ENCODE measurements around the gene MYADML2.

MYADML2 gene

DNA sequence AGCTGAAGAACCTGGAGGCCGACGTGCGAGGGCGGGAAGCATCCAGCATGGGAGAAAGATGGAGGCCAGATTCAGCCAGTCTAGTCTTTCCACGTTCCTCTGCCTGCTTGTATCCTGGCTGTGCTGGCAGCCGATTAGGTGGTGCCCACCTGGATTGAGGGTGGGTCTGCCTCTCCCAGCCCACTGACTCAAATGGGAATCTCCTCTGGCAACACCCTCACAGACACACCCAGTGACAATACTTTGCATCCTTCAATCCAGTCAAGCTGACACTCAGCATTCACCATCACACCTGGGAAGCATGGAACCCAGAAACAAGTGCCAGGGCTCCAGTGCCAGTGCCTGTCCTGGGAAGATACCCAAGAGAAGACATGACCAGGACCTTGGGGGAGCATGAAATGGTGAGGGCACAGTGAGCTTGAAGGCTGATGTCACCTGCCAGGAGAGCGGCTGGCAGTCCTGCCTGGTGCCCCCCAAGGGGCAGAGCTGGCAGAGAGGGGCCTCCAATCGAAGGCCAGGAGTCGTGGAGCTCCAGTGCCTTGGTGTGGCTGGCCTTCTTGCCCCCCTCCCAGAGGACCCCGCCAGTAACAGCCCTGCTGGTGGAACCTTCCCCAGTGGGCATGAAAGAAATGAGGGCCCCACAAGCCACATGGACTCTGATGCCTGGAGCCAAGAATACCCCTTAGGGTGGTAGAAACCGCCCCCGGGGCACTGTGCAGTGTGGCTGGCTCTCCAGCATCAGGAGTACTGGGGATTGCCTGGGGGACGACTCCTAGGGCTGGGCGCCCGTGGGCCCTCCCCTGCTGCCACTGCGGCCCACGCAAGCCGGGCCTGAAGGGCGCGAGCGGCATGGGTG lies 45.6 kb downstream of the MYADML2 start:
- DNase-seq (ENCODE audit: low read depth in 2 of 2, low spot score in 1 of 2) = no peak

DNA sequence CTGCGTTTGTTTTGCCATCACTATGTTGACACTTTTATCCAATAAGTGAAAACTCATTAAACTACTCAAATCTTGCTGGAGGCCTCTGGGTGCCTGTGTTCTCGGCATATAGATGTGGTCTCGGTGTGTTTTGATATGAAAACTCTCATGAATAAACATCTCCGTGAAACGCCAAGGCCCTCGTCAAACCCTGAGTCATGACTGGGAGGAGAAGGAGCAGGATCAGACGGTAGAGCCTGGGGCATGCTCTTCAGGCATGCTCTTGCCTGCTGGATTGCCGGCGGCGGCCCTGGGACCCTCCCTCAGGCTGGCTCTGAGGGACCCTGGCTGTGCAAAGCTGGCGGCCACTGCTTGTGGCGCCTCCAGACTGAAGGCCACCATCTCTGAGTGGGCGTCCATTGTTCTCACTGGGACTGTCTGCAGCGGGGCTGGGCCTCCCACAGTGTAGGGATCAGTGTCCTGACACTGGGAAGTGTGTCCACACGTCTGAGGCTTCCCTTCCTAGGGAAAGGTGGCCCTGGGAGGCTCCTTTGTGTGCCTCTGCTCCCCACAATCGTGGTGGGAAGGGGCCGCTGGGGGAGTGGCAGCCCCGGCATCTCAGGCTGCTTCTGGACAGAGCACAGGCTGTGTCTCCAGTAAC lies 46.7 kb downstream of the MYADML2 start:
- DNase-seq (ENCODE audit: low read depth in 2 of 2, low spot score in 1 of 2) = no peak

DNA sequence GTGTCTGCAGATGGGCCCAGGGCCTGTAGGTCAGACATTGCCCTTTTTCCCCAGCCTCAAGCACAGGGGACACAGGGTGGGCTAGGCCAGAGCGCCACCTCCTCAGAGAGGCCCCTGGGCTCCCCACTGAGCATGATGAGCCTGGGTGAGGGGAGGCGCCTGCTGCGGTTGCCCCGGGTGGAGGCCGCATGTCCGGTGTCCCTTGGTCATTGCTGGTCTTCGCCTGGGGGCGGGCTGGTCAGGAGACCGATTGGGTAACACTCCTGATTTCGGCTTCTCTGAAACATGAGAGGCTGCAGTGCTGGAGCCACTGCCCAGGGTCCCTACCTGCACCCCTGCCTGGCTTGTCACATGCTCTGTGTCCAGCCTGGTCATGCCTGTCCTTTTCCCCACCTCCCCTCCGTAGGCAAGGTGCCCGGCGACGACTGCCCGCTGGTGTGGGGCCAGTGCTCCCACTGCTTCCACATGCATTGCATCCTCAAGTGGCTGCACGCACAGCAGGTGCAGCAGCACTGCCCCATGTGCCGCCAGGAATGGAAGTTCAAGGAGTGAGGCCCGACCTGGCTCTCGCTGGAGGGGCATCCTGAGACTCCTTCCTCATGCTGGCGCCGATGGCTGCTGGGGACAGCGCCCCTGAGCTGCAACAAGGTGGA lies 47.4 kb downstream of the MYADML2 start:
- no peak for DNase-seq (ENCODE audit: low read depth in 2 of 2, low spot score in 1 of 2)

DNA sequence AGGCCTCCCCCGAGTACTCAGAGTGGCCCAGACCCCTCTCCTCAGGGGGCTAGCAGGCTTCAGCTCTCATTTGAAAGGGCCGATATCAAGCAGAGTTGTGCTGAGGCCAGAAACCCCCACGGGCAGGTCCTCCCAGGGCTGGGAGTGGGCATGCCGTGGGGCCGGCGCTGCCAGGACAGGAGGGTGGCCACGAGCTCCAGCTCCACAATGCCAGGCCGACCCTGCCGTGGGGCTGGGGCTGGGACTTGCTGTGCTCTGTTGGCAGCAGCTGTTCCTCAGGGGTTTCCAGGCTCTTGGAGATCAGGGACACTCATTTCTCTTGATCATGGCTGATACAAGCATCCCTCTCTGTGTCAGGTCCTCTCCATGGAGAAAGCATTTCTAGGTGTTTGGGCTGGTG lies 48.1 kb downstream of the MYADML2 start:
- no peak for DNase-seq (ENCODE audit: low read depth in 2 of 2, low spot score in 1 of 2)

DNA sequence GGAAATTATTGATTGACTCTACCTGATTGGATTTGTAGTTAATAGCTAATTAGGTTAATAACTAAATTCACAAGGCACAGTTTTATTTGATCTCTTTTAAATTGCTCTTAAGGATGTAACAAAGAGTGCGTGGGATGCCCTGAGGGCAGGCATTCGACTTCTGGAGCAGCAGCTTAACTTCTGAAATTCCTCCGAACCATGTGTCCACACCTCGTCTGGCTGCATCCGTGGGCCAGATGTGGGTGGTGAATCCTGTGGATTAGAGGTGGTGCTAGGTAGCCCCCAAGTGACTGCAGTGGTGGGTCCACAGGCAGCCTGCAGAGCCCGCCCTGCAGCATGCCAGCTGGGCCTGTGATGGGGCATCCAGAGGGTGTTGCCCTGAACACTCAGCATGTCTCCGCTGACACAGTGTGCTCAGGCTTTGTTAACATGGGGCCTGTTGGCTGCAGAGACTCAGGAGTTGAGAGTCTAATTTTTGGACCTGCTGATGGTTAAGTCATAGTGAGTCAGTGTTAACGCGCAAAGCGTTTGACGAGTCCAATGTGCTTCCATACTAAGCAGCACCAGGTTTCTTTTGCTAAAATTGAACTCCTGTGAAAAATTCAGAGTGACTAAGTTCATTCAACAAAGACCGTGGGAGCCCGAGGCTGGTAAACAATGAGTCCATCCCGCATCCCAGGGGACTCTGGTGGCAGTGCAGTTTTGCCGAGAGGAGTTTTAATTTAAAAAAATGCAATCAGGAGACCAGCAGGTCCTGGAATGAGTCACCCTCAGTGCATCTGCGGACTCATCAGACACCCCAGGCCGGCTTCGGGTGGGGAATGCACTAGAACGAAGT lies 48.8 kb downstream of the MYADML2 start:
- DNase-seq (ENCODE audit: low read depth in 2 of 2, low spot score in 1 of 2) = no peak

DNA sequence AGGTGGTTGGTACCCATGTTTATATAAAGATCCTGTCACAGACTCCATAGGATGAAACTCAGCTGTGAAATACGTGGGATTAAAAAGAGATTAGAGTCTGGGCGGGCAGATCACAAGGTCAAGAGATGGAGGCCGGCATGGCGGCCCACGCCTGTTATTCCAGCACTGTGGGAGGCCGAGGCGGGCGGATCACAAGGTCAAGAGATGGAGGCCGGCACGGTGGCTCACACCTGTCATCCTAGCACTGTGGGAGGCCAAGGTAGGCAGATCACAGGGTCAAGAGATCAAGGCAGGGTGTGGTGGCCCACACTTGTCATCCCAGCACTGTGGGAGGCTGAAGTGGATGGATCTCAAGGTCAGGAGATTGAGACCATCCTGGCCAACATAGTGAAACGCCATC lies 51.6 kb downstream of the MYADML2 start:
- no peak for DNase-seq (ENCODE audit: low read depth in 2 of 2, low spot score in 1 of 2)

DNA sequence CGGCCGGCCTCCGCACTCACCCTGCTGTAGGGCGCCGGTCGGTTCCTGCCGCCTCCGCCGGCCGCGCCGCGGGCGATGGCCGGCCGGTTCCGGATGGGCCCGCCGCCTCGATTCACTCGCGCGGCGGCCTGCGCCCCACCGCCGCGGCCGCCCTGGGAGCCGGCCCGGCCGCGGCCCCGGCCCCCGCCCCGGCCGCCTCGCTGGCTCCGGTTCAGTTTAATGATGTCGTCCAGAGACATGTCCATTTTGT lies 55.8 kb downstream of the MYADML2 start:
- no peak for DNase-seq (ENCODE audit: low read depth in 2 of 2, low spot score in 1 of 2)

DNA sequence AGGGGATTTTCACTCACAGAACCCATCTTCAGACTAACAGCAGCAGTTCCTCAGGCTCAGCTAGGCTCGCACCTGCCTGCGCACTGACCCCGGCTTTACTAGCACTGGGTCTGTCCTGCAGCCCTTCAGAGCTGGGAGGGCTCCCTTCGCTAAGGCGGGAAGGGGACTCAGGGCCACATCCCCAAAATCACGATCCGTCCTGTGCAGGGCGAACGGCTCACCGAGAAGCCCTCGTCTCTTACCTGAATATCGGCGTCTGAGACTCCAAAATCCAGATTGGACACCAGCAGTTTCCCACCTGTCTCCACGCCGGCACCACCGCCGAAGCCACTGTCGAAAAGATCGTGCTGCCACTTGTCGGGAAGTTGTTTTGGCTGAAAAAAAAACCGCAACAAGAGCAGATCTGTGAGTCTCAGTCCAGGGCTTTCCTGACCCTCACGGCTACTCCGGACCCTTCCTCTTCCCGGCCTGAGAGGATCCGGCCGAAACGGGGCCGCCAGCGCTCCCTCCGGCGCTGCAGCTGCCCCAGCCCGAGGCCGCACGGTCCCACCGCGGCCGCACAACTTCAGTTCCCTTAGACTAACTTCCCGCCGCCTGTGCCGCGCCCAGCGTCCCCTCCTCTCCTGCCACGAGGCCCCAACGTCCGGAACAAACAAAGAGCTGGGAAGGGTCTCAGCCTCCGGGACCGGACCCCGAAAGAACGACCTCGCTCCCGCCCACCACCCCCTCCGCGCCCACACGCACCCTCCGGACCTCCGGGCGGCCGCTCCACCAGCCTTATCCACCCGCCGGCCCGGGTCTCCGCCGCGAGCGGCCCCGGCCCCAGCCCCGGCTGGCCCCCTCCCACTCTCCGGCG lies 56.4 kb downstream of the MYADML2 start:
- DNase-seq (ENCODE audit: low read depth in 2 of 2, low spot score in 1 of 2) = no peak

Data from stimulated activated CD8-positive, alpha-beta memory T cell treated with anti-CD3 and anti-CD28 coated beads, Interleukin-4, amount 100 ng/mL, for 1 hour (primary cell).